ENCODE data around the gene STPG4.

The STPG4 gene

GRCh38 chr2:47098953-47099352, 56.2 kb downstream of the STPG4 start:
- no peak overlapping the region for H3K27ac ChIP-seq
- TF ChIP-seq CTCF (conservative IDR thresholded peaks at IDR 0.05), result no peak

- no peak for TF ChIP-seq CTCF (conservative IDR thresholded peaks at IDR 0.05)
- H3K27ac ChIP-seq, result no peak overlapping the region
These were observed 57.5 kb downstream of the STPG4 start for GRCh38 chr2:47097563-47097962.

GRCh38 chr2:47096451-47096850, 58.7 kb downstream of the STPG4 start:
- H3K27ac ChIP-seq, result no peak overlapping the region
- TF ChIP-seq CTCF (conservative IDR thresholded peaks at IDR 0.05), result no peak

GRCh38 chr2:47095349-47096020, 59.6 kb downstream of the STPG4 start:
- no peak for TF ChIP-seq CTCF (conservative IDR thresholded peaks at IDR 0.05)
- H3K27ac ChIP-seq, result no peak overlapping the region

- TF ChIP-seq CTCF (conservative IDR thresholded peaks at IDR 0.05), result no peak
- no peak overlapping the region for H3K27ac ChIP-seq
These were observed 60.5 kb downstream of the STPG4 start for GRCh38 chr2:47094511-47095142.

GRCh38 chr2:47093626-47094025, 61.5 kb downstream of the STPG4 start:
- no peak for TF ChIP-seq CTCF (conservative IDR thresholded peaks at IDR 0.05)

GRCh38 chr2:47092465-47092864, 62.6 kb downstream of the STPG4 start:
- TF ChIP-seq CTCF (conservative IDR thresholded peaks at IDR 0.05), result no peak

More at GRCh38 chr2:47093626-47094025, 61.5 kb downstream of the STPG4 start:
- H3K27ac ChIP-seq, result no peak overlapping the region

More at GRCh38 chr2:47092465-47092864, 62.6 kb downstream of the STPG4 start:
- no peak overlapping the region for H3K27ac ChIP-seq
